Stimulated activated CD4-positive, alpha-beta T cell treated with anti-CD3 and anti-CD28 coated beads, Interleukin-4, amount 100 ng/mL, for 1 hour (primary cell): ENCODE measurements around the gene ZSCAN32.

ENCODE experiments used
- DNase-seq: peaks from one replicate; pipeline ENCODE4 v3.0.0-alpha.2; 2020

ZSCAN32 gene

DNA sequence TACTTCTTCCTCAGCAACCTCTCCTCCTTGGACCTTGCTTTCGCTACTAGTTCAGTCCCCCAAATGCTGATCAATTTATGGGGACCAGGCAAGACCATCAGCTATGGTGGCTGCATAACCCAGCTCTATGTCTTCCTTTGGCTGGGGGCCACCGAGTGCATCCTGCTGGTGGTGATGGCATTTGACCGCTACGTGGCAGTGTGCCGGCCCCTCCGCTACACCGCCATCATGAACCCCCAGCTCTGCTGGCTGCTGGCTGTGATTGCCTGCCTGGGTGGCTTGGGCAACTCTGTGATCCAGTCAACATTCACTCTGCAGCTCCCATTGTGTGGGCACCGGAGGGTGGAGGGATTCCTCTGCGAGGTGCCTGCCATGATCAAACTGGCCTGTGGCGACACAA, 44.7 kb downstream of the ZSCAN32 start:
- no peak for DNase-seq

DNA sequence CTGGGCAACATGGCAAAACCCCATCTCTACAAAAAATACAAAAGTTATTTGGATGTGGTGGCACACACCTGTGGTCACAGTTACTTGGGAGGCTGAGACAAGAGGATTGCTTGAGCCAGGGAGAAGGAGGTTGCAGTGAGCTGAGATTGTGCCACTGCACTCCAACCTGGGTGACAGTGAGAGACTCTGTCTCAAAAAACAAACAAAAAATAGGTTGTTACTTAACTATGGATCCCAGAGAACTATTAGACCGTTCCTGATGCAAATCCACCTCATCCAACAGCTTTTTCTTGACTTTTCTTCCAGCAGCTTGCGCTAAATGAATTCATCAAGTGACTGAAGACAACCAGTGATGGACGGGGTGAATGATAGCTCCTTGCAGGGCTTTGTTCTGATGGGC, 45.2 kb downstream of the ZSCAN32 start, which contains the start of gene OR2C1:
OR2C1 (plus strand) TSS at position 301 of the 400 bp plus-strand sequence; CDS start at position 353, 52 bp downstream.
- no peak for DNase-seq

DNA sequence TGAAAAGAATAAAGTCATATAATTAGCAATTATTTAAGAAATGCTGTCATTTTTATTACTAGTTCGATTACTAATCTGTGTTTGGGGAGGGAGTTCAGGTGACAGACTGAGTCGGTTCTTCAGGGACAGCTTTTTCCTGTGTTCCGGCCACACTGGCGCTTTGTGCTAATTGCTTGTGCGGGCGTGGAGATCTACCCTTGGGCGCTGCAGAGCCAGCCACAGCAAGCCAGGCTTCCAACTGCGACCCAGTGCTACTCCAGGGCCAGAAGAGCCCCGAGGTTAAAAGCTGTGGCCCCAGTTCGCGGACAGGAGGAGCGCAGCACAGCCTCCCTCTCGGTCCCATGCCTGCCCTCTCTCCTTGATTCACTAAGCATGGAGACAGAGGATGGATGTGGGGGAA, 51.6 kb downstream of the ZSCAN32 start:
- DNase-seq = no peak

DNA sequence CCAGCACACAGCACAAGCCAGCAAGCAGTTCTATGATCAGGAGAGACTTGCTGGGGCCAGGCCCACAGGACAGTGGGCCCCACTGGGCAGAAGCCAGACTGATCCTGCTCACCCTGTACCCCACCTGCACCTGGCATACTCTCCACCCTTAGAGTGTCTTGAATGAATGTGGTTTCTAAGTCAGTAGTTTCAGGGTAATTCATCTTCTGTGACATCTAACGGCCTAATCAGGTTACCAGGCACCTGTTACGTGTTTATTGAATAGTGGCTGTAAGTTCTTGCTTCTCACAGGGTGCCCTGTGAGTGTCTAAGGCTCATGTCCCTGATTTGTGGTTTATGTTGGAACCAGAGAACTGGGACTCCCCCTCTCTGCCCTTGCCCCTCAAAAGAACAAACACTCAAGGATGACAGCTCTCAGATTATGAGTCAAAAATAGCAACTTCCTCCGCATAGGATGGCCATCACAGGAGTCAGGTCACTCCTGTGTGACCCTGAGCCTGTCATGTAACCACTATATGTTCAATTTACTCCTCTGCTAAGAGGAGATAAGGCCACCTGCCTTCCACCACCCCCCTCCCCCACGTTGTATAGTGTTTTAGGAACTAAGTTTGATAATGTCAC, 52.1 kb downstream of the ZSCAN32 start:
- no peak for DNase-seq

DNA sequence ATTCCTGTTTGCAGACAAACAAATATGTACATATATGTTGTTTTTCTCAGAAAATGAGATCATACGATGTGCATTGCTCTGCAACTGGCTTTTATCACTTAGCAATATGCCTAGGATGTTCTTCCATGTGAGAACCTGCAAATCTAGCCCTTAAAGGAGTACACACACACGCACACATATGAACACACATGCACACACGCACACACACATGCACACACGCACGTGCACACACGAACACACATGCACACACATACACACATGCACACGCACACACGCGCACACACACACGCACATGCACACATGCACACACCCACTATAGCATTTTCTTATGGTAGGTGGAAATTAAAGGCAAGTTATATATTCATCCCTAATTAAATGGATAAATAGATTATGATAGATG, 53.2 kb downstream of the ZSCAN32 start:
- no peak for DNase-seq

DNA sequence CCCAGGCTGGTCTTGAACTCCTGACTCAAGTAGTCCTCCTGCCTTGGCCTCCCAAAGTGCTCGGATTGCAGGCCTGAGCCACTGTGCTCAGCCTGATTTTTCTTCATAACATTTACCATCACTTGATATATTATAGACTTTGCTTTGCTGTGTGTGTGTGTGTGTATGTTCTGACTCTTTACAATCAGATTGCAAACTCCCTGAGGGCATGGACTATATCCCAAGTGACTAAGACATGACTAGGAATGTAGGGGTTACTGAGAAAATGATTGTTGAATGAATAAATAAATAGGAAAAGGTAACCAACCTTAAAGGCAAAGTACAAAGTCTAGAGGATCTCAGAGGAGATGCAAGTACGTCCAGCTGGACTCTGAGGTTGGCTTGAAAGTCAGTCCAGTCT, 54.8 kb downstream of the ZSCAN32 start:
- DNase-seq = no peak
